Fibroblast of skin of abdomen (primary cell): Measurements from ENCODE around the gene TRIM66.

Experiments
- DNase-seq: peaks from one replicate; pipeline ENCODE4 v3.0.0-alpha.2; 2013

Gene TRIM66

DNA sequence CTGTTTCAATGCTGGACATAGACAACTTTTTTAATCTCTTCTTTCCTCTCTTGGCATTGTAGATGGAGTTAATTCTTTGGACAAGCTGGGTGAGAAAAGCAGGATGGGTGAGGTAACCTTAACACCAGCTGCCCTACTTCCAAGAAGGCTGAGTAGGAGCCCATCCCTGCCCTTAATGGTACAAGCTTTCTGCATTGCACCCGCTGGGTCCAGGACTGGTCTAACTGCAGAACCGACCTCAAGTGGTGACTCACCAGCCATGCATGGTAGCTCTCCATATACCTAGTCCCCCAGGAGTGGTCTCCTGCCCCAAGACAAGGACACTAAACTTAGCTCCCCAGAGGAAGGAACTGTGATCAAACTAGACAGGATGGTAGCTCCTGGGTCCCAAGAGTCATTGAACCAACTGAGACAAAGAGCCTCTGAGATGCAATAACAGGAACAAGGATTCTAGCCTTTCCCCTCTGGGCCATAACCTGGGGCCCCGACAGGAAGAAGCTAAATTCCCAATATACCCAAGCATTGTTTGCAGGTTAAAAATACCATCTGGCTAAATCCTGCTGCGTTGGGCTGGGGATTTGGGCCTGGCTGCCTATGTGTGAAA, 32.3 kb upstream of the TRIM66 start:
- no peak for DNase-seq

DNA sequence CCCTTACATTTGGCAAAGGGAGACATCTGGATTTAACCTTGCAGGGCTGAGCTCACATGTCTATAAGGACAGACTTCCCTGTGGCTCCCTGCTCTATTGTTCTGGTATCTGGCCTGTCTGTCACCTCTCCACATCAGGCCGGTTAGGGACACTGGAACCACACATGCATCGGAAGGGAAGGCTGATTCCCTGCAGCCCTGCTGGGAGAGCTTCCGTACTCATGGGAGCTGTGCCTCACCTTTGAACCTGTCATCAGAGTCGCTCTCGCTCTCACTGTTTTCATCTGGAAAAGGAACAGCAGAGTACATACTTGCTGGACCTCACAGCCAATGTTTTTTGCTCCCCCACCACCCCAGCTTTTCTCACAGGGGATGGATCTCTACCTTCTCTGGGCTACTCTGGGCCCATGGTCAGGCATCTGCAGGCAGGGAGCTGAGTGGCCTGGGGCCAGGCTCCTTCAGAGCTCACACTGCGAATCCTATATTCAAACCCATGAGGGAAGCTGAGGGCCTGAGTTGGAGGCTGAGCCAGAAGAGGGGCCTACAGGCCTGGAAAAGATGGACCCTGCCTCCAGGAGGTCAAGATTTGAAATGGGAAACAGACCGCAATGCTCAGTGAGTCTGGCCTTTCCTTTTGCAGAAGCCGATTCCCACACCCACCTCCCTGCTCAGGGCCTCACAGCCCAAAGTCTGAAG, 31.4 kb upstream of the TRIM66 start:
- no peak for DNase-seq

DNA sequence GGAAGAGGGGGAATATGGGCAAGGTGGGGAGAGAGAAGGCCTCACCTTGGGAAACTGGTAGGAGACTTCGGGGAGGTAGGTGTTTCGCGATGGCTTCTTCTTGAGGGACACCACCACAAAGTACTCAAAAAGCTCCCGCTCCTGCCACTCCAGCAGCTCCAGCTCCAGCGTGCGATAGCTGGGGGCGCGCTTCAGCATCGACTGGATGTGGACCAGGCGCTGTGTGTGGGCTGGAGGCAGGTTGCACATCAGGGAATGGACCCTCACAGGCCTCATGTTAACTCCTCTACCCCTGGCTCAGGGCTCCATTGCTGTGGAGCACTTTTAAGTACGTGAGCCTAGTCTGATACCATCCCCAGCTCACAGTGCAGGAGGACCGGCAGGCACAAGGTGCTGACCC, 30.0 kb upstream of the TRIM66 start:
- DNase-seq, result no peak

DNA sequence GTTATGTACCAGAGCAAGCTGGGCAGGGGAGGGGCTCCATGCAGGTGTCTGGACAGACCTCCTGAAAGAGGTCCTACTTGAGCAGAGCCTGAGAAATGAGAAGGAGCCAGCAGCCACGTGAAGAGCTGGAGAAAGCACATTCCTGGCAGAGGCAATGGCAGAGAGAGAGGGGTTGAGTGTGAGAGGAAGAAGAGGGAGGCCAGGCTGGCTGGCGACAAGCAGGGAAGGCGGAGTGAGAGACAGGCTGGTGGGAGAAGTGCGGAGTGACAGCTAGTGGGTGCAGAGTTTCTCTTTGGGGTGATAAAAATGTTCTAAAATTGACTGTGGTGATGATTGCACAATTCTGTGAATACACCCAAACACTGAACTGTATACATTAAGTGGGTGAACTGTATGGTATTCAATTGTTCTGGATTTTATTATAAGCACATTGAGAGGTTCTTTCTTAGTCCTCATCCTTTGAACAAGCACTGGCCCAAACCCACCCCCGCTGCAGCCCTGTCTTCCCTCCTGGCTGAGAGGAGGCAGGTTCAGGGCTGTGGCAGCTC, 29.5 kb upstream of the TRIM66 start:
- DNase-seq, result no peak

DNA sequence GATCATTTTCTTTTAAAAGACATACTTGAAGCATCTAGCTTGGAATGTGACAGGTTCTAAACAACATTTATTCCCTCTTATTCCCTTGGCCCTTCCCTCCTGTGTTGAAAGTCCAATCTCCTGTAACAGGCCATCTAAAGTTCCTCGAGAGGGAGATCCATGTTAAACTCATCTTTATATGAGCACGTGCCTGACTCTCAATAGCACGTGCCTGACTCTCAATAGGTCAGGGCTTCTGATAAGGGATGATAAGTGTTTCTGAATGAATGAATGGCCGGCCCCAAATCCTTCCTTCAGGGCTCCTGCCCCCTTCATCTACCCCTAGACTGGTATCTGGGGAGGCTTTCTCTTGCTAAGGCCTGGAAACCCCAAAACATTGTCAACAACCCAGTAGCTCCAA, 27.3 kb upstream of the TRIM66 start:
- no peak for DNase-seq

DNA sequence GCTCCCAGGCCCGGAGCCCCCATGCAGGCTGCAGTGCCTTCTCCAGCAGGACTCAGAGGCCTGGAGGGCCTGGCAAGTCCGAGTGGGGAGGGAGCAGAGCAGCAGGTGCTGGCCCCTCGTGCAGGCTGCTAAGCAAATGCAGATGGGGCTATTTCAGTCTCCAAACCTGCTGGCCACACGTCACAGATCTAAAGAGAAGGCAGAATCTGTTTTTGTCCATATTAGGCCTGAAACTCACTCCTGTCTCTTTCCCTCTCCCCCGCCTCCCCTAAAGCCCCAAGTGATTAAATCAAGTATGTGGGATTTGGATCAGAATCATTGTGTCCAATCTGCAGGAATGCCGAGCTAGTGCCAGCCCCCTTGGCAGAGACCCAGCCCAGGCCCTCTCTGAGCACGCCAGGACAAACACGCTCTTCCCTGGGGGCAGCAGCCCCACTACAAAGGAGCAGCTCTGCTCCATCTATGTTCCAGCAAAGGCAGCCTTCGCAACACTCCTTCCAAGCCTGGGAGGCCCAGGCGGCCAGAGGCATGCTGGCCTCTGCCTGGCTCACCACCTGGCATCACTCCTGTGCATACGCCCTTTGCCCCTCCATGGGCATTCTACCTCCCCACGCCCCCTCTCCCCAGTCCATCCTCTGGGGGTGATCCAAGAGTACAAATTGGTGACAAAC, 26.7 kb upstream of the TRIM66 start:
- peak; percentile 99 for DNase-seq

DNA sequence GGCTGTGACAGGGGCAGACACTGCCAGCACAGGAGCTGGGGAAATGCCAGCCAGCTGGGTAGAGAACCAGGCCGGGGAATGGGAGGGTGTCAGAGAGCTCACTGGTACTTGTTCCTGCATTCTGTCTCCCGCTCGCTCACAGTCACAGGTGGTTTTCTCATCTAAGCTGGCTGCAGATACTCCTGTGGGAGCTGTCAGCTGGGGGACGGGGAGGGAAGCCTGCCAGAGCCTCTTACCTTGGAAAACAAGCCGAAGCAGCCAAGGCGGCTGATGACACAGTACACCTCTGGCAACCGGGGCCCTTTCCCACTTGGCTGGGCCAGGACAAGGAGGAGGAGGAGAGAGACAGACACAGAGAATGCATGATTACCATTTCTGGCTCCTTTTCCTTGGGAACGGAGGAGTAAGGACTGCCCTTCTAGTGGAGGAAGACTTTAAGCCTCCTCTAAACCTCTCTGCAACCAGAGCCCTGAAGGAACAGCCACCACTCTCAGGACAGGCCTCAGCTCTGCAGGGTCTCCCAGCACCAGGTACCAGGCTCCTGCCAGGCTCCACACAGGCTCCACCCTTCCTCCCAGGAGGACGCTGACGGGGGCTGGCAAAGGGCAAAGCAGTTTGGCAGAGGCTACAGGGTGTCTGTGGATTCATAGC, 25.2 kb upstream of the TRIM66 start:
- peak; percentile 22 for DNase-seq

DNA sequence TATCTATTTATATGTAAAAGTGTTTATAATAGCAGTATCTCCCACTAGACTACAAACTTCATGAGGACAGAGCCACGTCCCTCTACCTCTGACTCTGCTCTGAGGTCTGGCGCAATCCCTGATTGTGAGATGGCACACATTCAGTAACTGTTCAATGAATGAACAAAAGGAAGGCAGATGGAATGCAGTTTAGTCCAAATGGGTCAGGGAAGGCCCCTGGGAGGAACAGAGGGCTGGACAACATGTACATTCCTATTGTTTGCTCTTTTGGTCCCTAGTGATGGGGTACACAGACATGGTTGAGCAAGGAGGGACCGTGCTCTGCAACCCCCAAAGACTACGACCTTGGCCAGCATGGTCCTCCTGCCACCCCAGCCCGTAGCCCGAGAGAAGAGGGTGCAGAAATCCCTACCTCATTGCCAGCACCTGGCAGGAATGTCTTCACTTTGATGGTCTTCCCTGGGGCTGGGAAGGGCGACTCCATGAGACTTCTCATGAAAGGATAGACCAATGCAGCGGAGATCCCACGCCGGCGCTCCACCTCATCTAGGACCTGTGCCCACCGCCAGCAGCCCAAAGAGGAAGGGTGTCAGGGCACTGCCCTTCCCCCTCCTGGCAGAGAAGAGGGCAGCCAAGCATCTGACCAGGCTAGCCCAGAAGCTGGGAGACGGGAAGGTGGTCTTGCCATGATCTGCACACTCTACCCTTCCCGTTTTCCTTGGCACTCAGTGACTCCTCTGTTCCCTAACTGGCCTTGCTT, 24.4 kb upstream of the TRIM66 start:
- DNase-seq, result no peak

DNA sequence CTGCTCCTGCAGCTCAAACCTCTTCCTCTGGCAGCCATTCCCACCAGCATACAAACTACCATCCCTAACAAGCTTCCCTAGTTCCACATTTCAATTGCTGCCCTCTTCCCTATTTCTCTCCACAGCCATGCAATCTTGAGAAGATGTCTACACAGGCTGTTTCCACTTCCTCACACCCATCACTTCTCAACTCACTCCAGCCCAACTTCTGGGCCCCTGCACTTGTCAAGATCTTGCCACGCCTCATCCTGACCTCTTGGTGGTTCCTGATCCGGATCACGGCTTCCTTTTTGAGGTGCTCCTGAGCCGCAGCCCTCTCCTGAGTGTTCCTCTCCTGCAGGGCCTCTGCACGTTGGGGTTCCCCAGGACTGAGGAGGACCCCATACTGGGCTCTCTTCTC, 22.7 kb upstream of the TRIM66 start:
- no peak for DNase-seq

DNA sequence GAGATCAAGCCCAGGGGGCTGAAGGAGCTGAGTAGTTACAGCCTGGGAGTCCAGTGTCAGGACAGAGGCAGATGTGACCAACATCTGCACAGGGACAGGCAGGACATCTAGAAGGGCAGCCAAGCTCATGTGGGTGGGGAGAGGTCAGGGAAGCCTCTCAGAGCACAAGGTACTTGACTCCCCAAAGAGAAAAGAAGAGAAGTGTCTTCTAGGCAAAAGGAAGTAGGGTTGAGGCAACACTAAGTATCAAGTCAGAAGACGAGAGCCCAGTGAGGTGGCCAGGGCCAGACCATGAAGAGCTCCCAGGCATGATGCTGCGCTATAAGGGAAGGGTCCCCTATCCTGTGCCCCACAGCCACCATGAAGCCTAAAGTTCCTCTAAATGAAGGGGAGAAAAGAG, 21.7 kb upstream of the TRIM66 start:
- no peak for DNase-seq

DNA sequence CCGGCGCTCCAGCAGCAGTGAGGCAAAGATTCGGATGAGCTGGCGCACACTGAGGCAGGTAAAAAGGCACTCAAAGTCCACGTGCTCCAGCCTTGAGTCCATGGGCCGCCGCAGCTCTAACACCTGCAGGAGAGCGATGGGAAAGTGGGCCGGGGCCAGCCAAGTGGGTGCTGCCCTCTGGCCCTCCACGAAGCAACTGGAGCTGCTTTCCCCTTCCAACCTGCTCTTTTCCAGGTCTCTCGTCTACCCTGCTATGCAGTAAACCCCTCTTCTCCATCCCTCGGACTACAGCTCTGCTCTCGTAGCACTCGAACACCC, 20.1 kb upstream of the TRIM66 start:
- no peak for DNase-seq

DNA sequence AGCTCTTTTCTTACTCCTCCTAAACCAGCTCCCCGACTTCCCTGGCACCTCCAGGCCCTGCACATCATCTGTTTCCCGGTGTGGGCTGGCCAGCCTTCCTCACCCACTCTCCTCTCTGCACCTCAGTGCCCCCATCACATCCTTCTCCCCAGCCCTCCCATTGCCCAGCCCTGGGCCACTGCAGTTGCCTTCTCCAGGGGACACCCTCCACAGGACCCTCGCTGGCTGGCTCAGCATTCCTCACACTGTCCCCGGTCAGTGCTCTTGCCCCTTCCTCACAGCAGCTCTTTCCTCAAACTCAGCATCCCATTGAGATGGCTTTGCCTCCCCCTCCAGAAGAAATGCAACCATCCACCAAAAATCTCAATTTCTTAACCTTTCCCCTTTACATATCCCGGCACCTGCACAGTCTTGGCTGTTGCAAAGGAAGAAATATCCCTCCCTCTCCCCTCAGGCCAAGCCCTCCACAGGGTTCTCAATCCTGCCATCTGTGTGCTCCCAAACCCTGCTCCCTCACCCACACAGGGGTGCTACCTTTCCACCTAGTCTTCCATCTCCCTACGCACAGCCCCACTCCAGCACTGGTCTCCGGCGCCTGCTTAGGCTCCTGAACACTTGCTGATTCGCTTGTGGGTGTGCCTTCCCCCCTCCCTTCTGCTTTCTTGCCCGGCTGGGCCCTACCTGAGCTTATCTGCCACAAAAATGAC, 19.6 kb upstream of the TRIM66 start:
- no peak for DNase-seq

DNA sequence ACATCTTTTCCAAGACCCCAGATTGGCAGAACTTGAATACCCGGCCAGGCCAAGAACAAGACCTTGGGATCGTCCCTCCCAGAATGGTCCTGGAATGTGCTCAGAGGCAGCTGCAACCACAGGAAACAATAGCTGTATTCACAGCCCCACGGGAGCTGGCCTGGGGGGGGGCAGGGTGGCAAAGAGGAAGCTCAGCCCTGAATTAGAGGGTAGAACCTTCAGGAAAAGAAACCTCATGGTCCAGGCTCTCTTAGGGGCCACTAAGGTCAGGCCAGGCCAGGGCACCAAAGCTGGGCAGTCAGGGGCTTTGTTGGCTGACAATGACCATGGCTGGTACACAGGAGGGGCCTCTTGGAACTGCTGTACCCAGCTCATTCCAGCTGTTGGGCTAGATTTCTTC, 17.4 kb upstream of the TRIM66 start:
- peak; percentile 68 for DNase-seq

DNA sequence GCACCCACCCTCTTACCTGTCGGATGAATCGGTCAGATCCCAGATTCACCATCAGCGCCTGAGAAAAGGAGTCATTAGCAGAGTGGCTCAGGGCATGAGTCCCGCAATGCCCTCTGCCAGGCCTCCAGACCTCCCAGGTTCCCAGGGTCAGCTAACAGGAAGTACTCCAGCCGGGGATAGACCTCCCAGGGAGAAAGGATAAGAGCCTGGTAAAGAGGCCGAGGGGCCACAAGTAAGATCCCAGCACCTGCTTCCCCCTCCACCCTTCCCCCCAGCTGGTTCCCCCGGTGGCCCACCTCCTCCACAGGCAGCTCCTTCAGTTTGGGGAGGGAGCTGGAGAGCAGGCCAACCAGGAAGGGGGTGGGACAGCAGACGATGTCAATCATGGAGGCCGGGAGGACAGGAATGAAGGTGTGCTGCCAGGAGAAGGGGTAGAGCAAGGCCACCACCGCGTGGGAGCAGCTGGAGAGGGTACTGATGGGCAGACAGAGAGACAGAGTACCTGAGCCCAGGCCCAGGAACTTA, 16.5 kb upstream of the TRIM66 start:
- DNase-seq, result no peak

DNA sequence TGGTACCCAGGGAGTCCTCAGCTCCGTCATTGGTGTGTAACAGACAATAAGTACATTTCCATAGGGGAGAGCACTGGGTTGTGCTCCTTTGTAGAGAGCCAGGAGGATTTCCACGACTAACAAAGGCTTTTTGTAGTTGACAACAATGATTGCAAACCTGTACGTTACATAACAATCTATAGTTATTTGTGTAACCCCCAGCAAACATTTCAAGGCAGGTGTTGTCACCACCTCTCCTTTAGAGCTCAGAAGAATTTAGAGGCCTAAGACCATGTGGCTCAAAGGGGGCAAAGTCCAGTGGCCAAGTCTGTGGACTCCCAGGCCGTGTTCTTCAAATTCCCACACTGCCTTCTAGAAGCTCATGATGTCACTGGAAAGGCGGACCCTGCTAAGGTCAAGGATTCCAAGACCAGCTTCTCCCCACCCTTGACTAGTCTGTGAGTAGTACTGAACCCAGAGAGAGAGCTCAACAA, 15.9 kb upstream of the TRIM66 start:
- no peak for DNase-seq

DNA sequence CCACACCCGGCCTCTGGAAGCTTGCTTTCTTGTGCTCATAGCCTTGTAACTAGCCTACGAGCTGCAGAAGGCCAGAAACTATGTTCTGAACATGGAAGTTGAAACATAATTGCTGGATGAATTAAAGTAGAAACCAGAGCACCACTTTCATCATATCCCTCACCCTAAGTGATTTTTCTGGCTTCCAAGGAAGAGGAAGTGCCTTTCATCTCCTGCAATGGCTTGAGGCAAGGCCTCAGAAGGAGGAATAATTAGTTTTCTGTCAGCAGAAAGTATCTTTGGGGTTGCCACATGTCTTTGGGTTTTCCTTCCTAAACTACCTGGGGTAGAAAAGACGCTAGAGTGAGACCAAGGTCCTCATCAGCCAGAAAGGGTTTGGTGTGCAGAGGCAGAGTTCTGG, 14.6 kb upstream of the TRIM66 start:
- no peak for DNase-seq

DNA sequence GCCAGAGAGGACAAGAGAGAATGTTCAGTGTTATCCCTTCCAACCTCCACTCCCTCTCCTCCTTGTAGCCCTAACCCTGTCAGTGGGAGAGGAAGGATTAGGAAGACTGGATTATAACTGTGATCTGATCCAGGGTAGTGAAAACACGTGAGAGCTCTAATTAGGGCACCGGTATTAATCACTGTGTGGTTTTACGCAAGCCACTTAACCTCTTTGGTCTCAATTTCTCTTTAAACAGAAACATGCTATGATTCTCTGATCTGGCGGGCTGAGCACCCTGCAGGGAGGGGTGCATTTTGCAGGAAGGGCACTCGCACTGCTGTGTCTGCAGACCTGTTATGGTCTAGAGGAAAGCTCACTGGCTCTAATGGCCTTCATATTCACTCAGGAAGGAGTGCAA, 11.7 kb upstream of the TRIM66 start:
- DNase-seq, result no peak

DNA sequence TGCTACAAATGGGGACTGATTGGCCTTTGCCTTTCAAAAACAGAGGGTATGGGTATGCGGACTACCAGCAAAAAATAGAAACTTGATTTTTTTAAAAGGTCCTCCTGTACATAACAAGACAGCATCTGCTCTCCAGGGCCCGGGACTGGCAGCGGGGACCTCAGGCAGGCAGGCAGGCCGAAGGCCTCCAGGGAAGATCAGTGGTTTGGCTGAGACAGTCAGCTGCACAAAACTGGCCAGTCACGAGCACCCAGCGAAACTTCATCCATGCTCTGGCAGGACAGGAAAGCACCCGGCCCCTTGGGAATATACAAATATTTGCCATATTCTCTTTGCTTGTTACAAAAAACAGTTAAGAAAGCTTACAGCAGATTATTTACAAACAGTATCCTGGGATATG, 11.1 kb upstream of the TRIM66 start:
- no peak for DNase-seq

DNA sequence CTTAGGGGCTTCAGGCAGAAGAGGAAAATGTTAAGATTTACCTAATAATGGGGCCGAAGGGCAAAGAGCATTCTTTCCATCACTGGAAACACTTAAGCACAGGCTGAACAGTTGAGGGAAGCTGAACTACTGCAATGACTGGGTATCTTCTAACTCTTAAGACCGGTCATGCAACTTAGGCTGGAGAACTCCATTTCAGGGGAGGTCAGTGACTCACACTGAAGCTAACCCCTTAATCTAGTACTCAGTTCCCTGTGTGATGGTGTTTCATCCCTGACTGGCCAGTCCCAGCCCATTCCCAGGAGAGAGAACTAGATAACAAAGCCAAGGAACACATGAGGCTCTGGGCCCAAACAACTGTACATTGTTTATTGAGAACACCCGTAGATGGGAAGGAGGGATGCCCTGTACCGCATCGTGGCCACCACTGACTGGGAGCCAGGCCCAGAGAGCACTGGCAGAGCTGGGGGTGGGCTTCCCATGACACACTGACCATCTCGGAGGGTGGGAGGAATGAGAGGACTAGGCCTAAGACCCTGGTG, 10.6 kb upstream of the TRIM66 start:
- no peak for DNase-seq

DNA sequence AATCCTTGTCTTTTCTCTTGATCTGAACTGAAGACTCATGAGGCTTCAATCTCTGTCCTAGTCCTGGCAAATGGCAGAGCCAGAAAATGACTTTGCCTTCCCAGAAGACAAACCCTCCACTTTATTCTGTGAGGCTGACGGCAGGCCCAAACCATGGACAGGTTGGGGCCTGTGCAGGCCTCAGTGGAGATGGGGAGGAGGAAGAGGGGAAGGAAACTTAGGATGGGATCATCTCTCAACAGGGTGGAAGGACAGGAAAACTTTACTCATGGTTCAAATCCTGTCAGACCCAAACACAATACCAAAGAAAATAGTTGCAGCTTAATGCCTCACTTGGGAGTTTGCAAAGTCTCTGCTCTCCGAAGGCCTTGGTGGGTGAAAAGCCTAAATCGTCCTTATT, 10.0 kb upstream of the TRIM66 start:
- DNase-seq, result no peak

DNA sequence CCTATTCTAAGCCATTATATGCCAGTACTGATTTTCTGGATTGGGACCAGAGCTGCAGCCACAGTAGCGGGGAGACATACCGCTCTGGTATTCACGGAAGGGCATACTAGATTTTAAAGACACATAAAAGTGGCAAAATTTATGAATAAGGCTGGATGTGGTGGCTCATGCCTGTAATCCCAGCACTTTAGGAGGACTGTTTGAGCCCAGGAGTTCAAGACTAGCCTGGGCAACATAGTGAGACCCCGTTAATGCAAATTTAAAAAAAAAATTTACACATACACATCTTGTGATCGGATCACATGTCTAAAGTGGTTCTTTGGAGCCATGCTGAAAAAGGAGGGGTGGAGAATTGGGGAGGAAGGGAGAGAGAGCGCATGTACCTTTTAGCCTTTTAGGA, 9.1 kb upstream of the TRIM66 start:
- no peak for DNase-seq
